Effector memory CD4-positive, alpha-beta T cell (primary cell): ENCODE data around the gene ATP8B1.

Source experiments
- DNase-seq, 3 donors: peaks; one replicate each; pipeline ENCODE4 v3.0.0-alpha.2; 2020
- H3K27ac ChIP-seq: 2 replicates; pipeline ENCODE4 v1.7.0; 2013; ENCODE audit warnings: mild to moderate bottlenecking, low read length, moderate library complexity; ENCODE audit not compliant: insufficient read depth, poor library complexity, severe bottlenecking
- H3K27me3 ChIP-seq: replicated peaks from 2 replicates; pipeline ENCODE4 v1.7.0; 2013; ENCODE audit warnings: mild to moderate bottlenecking, low read length; ENCODE audit not compliant: insufficient read depth, control insufficient read depth, poor library complexity, severe bottlenecking
- H3K36me3 ChIP-seq: 2 replicates; pipeline ENCODE4 v1.7.0; 2013; ENCODE audit warnings: mild to moderate bottlenecking, low read length, moderate library complexity; ENCODE audit not compliant: control insufficient read depth, insufficient read depth
- H3K4me1 ChIP-seq: 2 replicates; pipeline ENCODE4 v1.7.0; 2013; ENCODE audit warnings: low read length, mild to moderate bottlenecking; ENCODE audit not compliant: control insufficient read depth, insufficient read depth, poor library complexity, severe bottlenecking
- H3K4me3 ChIP-seq: 2 replicates; pipeline ENCODE4 v1.7.0; 2013; ENCODE audit warnings: low read length, low read depth, mild to moderate bottlenecking; ENCODE audit not compliant: insufficient read depth, poor library complexity, severe bottlenecking
- H3K9me3 ChIP-seq: 2 replicates; pipeline ENCODE4 v1.7.0; 2013; ENCODE audit warnings: mild to moderate bottlenecking, low read length, moderate library complexity; ENCODE audit not compliant: control insufficient read depth

ATP8B1 gene

DNA sequence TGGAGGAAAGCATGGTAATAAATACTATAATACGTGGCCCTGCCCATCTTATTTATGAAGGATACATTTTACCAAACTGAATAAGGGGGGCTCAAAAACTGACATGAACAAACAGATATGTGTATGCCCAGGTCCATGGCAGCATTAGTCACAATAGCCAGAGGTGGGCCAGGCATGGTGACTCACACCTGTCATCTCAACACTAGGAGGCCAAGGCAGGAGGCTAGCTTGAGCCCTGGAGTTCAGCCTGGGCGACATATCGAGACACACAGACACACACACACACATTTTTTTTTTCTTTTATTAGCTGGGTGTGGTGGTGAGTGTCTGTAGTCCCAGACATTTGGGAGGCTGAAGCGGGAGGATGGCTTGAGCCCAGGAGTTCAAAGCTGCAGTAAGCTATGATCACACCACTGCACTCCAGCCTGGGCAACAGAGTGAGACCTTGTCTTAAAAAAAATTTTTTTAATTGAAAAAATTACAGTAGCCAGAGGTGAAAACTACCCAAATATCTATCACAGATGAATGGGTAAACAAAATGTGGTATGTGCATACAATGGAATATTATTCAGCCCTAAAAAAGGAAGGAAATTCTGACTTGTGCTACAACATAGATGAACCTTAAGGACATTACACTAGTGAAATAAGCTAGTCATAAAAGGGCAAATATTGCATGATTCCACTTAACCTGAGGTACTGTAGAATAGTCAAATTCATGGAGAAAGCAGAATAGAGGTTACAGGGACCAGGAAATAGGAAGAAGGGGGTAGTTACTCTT is 8.0 kb downstream of the ATP8B1 start:
- no peaks in the 10 kb centered on the region for H3K4me1 ChIP-seq

DNA sequence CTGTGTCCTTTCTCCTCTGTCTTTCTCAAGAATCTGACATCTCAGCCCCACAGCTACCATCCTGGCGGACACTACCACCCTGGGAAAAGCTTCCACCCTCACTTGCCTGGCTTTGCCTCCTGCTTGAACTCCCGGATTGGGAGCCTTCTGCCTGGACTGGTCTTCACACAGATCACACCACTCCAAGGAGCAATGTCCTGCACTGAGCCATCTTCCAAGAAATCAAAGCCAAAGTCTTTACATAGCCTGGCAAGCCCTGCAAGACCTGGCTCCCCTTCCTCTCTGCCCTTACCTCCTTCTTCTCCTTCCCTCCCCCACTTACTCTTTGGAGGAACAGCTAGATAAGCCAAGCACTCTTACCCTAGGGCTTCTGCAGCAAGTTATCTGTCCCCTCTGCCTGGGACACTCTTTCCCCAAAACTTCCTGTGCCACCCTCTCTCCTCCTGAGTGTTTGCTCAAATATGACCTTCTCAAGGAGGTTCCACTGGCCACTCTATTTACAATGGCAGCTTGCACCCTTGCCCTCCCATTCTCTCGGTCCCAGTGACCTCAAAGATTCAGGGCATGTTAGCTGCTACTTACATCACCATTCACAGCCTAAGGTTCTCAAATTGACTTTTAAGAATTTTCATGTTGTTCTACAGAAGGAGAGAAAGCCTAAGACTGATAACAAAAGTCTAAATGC is 9.7 kb downstream of the ATP8B1 start:
- Histone ChIP-seq H3K36me3 (no peaks in the 10 kb centered on the region), H3K9me3 (no peaks in the 10 kb centered on the region), H3K27ac (no peak overlapping the region), H3K27me3 (no peaks in the 10 kb centered on the region), H3K4me3 (no peak overlapping the region), H3K4me1 (no peaks in the 10 kb centered on the region)
- no peak for DNase-seq

More for the DNA sequence above, 8.0 kb downstream of the ATP8B1 start:
- H3K4me3 ChIP-seq = no peak overlapping the region
- H3K27ac ChIP-seq = no peak overlapping the region
- H3K36me3 ChIP-seq = no peaks in the 10 kb centered on the region
- no peak for DNase-seq
- no peaks in the 10 kb centered on the region for H3K9me3 ChIP-seq
- H3K27me3 ChIP-seq = no peaks in the 10 kb centered on the region

DNA sequence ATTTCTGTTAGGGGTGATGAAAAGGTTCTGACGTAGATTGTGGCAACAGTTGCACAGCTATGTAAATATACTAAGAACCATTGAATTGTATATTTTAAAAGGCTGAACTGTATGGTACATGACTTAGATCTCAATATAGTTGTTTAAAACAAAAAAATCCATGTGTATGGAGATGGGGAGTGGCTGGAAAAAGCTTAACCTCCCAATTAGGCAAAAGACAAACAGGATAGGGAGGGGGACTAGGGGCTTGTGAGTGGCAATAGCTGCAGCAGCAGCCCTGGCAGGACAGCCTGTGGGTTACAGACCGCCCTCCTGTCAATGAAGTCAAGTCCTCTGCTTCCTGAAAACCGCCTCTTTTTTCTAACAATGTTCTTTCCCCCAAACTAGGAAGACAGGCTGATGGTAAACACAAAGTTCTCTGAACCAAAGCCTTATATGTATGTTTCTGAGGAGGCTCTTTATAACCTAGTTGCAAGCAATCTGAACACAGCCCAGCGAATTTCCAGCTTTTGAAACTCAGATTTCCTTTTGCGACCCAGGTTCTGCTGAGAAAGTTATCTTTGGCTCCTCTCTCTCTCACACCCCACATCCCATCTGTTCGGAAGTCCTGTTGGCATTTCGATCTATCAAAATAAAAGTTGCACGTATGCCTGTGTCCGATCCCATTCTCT is 10.3 kb downstream of the ATP8B1 start:
- no peak overlapping the region for H3K4me3 ChIP-seq
- no peaks in the 10 kb centered on the region for H3K27me3 ChIP-seq
- no peaks in the 10 kb centered on the region for H3K36me3 ChIP-seq
- H3K27ac ChIP-seq = no peak overlapping the region
- no peak for DNase-seq
- H3K4me1 ChIP-seq = no peaks in the 10 kb centered on the region
- no peaks in the 10 kb centered on the region for H3K9me3 ChIP-seq

DNA sequence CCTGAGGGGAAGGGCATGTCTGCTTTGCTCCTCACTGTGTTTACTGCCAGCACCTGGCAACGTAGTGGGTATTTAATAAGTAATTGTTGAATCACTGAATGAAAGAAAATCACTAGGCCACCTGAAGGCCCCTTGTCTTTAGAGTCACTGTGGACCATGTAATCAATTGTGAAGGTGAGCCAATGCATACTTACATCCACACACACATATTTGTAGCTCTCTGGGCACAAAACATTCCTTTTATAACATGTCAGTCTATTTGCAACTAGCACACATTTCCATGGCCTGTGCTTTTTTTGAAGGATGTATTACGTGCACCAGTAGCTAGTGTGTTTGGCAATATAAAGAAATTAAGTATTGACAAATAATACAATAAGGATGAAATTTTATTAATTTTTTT is 11.2 kb downstream of the ATP8B1 start:
- H3K9me3 ChIP-seq = no peaks in the 10 kb centered on the region
- H3K4me1 ChIP-seq = no peaks in the 10 kb centered on the region
- no peaks in the 10 kb centered on the region for H3K27me3 ChIP-seq
- H3K36me3 ChIP-seq = no peaks in the 10 kb centered on the region
- H3K27ac ChIP-seq = no peak overlapping the region
- no peak for DNase-seq
- H3K4me3 ChIP-seq = no peak overlapping the region

DNA sequence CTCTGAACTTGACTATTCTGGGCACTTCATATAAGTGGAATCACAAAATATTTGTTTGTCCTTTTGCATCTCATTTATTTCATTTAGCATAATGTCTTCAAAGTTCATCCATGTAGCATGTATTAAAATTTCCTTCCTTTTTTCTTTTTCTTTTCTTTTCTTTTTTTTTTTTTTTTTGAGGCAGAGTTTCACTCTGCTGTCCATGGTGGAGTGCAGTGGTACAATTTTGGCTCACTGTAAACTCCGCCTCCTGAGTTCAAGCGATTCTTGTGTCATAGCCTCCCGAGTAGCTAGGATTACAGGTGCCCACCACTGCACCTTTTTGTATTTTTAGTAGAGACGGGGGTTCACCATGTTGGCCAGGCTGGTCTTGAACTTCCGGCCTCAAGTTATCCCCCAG is 11.9 kb downstream of the ATP8B1 start:
- no peak overlapping the region for H3K27ac ChIP-seq
- no peaks in the 10 kb centered on the region for H3K4me1 ChIP-seq
- H3K36me3 ChIP-seq = no peaks in the 10 kb centered on the region
- no peak for DNase-seq
- no peak overlapping the region for H3K4me3 ChIP-seq
- no peaks in the 10 kb centered on the region for H3K9me3 ChIP-seq
- no peaks in the 10 kb centered on the region for H3K27me3 ChIP-seq

DNA sequence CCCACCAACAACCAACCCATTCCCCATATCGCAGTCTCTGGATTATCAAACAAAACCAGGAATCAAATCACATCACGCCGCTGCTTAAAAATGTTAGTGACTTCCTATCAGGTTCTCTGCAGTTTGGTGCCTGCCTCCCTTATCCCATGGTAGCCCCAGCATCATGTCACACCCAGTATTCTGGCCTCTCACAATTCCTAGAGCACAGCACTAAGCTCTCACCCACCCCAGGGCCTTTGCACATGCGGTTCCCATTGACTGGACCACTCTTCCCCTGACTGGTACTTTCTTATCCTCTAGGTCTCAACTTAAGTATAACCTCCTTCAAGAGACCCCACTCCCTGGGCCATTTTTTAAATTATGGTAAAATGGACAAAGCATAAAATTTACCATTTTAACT is 12.8 kb downstream of the ATP8B1 start:
- H3K4me3 ChIP-seq = no peak overlapping the region
- no peaks in the 10 kb centered on the region for H3K4me1 ChIP-seq
- H3K27ac ChIP-seq = no peak overlapping the region

DNA sequence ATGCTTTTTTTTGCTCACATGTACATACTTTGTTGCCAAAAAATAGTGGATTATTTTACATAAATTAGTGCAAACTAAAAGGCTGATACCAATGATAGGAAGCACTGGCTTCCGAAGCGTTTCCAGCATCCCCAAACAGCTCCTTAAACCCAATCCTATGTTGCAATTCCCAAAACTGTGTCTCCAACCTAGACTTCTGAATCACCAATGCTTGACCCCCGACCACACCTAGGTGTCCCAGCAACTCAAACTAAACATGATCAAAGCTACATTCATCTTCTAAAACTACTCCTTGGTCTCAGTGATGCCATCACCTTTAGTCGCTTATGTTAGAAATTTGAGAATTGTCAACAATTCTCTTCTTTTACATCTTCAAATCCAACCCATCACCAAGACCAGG is 13.4 kb downstream of the ATP8B1 start:
- H3K27me3 ChIP-seq = no peaks in the 10 kb centered on the region
- H3K9me3 ChIP-seq = no peaks in the 10 kb centered on the region
- H3K36me3 ChIP-seq = no peaks in the 10 kb centered on the region
- no peaks in the 10 kb centered on the region for H3K4me1 ChIP-seq
- H3K4me3 ChIP-seq = no peak overlapping the region
- DNase-seq = no peak
- no peak overlapping the region for H3K27ac ChIP-seq

More for the DNA sequence above, 12.8 kb downstream of the ATP8B1 start:
- no peaks in the 10 kb centered on the region for H3K9me3 ChIP-seq
- no peaks in the 10 kb centered on the region for H3K36me3 ChIP-seq
- H3K27me3 ChIP-seq = no peaks in the 10 kb centered on the region
- no peak for DNase-seq

DNA sequence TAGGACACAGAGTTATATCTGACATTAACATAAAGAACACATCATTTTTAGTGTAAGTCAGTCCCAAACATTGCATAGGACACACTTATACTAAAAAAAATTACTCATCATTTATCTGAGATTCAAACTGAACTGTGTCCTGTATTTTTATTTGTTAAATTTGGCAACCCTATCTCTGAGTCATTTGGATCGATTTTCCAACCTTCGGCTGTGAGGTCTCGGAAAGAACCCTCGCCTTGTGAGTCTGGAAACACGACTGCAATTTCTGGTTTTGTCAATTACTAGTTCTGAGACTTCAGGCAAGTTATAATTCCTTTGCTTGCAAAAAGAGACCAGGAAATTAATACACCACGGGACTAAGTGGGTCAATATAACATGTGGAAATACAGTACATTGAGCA is 14.0 kb downstream of the ATP8B1 start:
- Histone ChIP-seq H3K36me3 (no peaks in the 10 kb centered on the region), H3K9me3 (no peaks in the 10 kb centered on the region), H3K4me3 (no peak overlapping the region), H3K27me3 (no peaks in the 10 kb centered on the region), H3K27ac (no peak overlapping the region), H3K4me1 (no peaks in the 10 kb centered on the region)
- no peak for DNase-seq

DNA sequence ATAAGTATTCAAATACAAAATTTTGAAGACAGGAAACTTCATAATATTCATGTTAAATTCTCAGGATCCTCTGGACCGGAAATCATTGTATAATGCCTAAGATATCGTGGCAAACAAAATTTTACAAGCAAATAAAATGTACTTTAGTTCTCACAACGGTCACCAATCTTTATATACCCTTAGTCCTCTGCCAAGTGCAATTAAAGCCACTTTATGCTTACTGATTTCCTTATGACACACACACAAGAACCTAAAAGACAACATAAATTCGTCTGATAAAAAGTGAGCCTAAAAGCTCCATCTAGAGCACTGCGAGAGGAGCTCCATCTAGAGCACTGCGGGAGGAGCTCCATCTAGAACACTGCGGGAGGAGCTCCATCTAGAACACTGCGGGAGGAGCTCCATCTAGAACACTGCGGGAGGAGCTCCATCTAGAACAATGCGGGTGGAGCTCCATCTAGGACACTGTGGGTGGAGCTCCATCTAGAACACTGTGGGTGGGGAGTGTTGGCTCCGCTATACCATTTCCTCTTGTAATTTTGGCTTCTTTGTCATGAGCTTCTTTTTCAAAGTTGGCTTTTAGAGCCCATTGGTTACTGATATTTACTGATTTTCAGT is 15.9 kb downstream of the ATP8B1 start:
- no peak overlapping the region for H3K4me3 ChIP-seq
- H3K27me3 ChIP-seq = no peaks in the 10 kb centered on the region
- no peak overlapping the region for H3K27ac ChIP-seq
- H3K4me1 ChIP-seq = no peaks in the 10 kb centered on the region
- no peaks in the 10 kb centered on the region for H3K9me3 ChIP-seq
- DNase-seq = no peak
- no peaks in the 10 kb centered on the region for H3K36me3 ChIP-seq
